HG02840 (cell line): ENCODE measurements around the gene MBNL1.
A peak's percentile ranks its signal among the peaks of the same experiment; 100 is the strongest.
"Not testable (repeated sequence)": the region's sequence is repeated elsewhere in the genome, so short reads cannot be mapped to it uniquely, and the experiment has no call there.

Experiments
- ATAC-seq: cut with Tn5 transposase; IDR thresholded peaks from one replicate; pipeline ENCODE4 v1.9.1; 2021; ENCODE audit warnings: mild to moderate bottlenecking, moderate library complexity, moderate number of reproducible peaks; ENCODE audit not compliant: unreplicated experiment, low FRiP score

The MBNL1 gene

DNA sequence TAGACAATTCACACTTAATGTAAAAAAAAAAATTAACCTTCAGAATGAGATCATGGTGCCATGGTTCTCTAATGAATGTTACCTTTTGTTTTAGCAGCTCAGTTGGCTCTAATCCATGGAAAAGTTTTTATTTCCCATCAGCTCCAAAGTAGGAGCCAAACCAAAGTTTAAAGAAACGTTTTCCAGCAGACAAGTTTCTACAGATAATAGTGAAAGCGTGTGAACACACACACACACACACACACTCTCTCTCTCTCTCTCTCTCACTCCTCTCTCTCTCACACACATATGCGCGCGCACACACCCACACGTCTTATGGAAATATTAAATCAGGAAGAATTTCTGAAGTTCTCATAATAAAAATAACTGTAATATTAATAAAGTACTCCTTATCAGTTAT, 46.9 kb downstream of the MBNL1 start:
- no peak for ATAC-seq

DNA sequence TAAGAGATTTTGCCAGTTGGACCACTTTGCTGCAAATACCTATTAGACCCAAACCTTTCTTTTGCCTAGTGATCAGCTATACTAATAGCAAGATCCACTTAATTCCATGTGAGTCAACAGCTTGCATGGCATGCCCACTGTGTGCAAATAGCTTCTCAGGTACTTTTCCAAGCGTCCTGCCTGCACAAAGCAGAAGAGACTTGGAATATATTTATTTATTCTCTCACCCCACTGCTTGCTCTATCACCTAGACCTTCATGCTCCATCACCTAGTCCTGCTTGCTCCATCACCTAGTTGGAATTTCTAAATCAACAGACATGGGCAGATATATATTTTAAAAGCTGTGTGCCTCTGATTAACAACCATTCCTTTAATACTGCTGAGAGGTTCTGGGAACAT, 47.6 kb downstream of the MBNL1 start:
- ATAC-seq = no peak

- ATAC-seq = no peak
Measured at GRCh38 chr3:152317184-152317583, 48.5 kb downstream of the MBNL1 start.

GRCh38 chr3:152317956-152318355, 49.2 kb downstream of the MBNL1 start:
- ATAC-seq = no peak

DNA sequence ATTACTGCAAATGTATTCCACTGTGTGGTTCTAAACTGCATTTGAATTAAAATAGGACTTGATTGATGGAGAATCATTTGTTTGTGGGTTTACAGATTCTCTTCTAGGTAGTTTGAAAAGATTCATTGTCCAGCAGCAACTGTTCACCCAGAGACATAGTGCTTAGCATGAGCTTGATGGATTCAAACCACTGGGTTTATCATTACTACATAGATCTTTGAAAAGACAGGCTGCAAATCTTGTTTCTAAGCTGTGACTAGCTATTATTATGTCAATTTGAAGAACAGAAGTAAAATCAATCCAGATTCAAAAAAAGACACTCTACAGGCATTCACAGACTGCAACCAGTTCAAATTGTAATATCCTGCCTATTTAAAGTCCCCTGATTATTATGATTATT, 49.8 kb downstream of the MBNL1 start:
- ATAC-seq = no peak

DNA sequence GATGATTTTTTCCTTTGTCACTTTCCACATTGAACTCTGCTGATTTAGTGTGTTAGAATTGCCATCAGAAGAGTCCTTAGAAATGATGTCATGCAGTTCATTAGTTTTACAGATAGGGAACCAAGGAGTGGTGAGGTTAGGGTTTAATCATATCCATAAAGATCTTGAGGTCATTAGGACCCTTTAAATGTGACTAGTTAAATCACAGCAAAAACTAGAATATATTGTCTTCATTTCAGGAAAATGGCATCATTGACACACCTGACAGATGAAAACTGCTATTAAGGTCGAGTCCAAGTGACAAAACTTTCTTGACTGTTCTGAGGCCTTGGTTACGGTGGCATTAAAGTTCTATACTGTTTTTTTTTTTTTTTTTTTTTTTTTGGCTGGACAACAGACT, 50.5 kb downstream of the MBNL1 start:
- no peak for ATAC-seq

DNA sequence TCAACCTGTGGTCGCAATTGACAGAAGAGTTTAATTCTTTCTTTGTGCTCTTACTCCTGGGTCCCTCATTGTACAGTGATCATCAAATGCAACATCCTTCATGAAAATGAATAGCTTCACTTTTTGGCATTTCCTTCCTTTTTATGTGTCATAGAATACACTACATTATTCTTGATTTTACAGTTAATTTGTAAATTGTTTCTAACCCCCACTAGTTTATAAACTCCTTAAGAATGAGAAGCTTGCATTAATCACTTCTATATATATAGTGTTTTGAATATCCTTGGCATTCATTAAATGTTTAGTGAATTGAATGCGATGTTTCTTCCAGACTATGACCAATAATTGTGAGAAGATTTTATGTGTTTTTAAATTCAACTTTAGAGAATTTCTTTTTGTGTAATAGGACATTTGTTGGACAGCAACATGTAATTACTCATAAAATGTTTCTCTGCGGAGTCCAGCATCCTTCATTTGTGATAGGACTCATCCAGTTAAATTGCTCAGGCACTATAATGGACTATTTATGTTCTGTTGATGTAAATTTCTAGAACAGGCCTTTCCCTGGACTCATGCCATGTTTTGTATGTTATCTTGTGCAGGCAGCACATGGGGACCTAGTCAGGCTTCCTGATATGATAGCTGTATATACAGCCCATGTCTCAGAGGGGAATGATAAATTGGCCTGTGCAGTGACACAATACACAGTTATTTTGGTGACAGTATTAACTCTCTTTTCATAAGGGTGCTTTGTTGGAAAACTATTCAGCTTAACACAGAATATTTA, 51.3 kb downstream of the MBNL1 start:
- ATAC-seq = no peak

DNA sequence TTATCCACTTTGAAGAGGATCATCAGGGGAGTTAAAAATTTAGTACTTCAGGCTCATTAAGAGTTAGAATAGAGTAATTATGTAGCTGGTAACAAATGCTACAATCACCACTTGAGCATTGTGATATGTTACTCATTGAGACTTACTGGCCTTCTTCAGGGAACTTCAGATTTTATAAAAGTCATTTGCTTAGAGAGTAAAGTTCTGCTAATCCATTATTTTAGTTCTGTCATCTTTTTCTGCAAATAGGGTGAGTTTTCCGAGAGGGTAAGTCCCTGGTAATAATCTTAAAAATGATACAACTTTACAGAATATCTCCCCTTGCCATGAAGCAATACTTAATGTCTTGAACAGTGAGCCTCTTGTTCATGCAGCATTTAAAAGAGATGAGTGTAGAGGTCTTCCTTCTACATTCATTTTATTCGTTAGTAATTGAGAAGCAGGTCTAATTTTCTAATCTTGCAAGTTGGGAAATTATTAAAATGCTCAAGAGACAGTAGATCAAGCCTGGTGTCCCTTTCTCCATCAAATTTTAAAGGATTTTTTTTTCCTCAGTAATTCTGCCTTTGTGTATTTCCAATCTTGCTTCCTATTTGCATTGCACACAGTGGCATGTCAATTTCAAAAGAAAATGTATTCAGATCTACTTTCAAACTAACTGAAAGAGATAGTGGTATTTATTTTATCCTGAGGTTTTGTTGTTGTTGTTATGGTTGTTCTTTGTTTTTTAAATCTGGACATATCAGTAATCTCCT, 52.6 kb downstream of the MBNL1 start:
- no peak for ATAC-seq

- ATAC-seq = no peak
Measured at GRCh38 chr3:152321955-152322377, 53.2 kb downstream of the MBNL1 start.

- no peak for ATAC-seq
Measured at GRCh38 chr3:152322756-152323155, 54.0 kb downstream of the MBNL1 start.

DNA sequence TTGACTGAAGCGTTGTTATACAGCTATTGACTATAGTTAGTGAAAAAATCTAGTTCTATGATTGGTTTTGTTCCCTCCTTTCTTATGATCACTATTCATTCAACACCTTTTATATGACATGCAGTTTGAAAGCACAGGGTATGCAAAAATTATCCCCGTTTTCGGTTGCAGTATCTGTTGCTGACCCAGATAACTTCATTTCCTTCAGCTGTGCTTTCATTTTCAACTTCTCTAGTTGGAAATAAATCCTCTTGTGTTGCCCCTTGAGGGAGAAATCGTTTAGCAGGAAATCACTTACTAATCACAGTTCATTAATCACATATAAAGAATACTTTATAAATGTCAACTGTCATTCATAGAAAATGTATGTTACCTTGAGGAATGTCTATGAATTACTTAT, 55.1 kb downstream of the MBNL1 start:
- ATAC-seq = peak; percentile 83

DNA sequence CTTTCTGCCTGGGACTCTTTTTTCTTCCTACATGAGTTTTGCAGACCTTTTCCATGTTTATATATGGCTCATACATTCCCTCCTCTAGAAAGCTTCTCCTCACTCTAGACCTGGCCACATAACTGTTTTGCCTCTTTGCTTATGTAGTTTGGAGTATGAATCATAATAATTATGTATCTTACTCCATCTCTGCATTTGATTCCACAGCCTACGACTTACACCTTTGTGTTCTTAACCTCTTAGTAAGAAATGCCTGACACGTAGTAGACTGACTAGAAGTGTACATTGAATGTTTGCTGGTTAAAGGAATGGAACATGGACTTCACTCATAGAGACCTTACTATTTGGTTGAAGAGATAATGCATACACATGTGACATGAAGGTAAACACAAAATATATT, 56.4 kb downstream of the MBNL1 start:
- no peak for ATAC-seq

DNA sequence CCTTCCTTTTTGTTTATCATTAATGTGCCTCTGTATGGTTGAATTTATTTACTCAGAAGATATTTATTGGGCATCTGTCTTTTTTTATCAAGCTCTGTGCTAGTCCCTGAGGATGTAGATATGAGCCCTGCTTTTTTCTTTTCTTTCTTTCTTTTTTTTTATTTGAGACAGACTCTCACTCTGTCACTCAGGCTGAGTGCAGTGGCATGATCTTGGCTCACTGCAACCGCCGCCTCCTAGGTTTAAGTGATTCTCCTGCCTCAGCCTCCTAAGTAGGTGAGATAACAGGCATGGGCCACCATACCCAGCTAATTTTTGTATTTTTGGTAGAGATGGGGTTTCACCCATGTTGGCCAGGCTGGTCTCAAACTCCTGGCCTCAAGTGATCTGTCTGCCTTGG, 58.5 kb downstream of the MBNL1 start:
- ATAC-seq = no peak

GRCh38 chr3:152328841-152329240, 60.1 kb downstream of the MBNL1 start:
- ATAC-seq = no peak

- ATAC-seq = no peak
Measured at GRCh38 chr3:152330559-152330958, 61.8 kb downstream of the MBNL1 start.

GRCh38 chr3:152331018-152331541, 62.4 kb downstream of the MBNL1 start:
- no peak for ATAC-seq

DNA sequence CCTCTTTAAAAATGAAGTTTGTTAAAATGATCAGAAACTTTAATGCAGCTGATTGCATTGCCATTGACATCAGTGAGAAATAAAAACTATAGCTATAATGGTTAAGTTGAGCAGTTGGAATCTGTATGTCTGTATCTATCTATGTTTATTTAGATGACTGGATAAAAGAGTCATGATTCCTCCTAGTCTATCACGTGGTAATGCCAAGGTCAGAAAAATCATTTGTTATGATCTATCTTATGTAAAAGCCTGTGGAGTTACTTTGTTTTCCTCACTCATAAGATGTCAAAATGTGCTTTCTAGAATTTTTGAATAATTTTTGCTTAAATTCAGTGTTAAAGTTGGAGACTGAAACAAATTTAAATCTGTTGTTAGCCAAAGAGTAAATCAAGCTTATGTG, 63.3 kb downstream of the MBNL1 start:
- no peak for ATAC-seq

DNA sequence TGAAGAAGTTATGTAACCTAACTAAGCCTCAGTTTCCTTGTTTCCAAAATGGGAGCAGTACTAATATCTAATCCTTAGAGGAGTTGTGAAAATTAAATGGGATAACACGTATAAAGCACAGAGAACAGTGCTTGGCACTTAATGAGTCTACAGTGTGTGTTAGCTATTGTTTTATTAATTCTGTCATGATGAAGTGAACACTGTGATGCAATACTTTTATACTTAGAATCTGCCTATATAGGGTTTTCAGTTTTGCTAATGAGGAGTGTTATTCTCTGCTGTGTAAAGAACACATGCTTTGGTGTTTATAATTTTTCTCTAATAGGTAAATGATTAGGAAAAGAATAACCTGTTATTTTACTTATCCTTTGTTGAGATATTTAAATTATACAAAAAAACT, 65.2 kb downstream of the MBNL1 start:
- ATAC-seq = no peak

- ATAC-seq = no peak
Measured at GRCh38 chr3:152334761-152335160, 66.0 kb downstream of the MBNL1 start.

GRCh38 chr3:152335273-152335672, 66.5 kb downstream of the MBNL1 start:
- no peak for ATAC-seq

DNA sequence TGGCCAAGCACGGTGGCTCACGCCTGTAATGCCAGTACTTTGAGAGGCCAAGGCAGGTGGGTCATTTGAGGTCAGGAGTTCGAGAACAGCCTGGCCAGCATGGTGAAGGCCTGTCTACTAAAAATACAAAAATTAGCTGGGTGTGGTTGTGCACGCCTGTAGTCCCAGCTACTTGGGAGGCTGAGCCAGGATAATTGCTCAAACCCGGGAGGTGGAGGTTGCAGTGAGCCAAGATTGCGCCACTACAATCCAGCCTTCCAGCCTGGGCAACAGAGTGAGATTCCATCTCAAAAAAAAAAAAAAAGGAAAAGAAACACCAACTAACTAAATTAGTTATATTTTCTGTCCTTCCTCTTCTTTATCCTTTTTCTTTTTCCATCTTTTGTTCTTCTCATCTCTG, 68.6 kb downstream of the MBNL1 start:
- ATAC-seq = not testable (repeated sequence)
